Stomach (tissue), 4 donors: ENCODE measurements around the gene GFY.

Experiments
- CTCF ChIP-seq, 7 experiments: fragments of 450-650 bp in 4 of 7; fragments of 200-600 bp in 3 of 7; sonication (generic) in 3 of 7; IDR thresholded peaks; one replicate each; pipeline ENCODE4 v1.5.1; 2016 to 2019; ENCODE audit warnings: antibody characterized with exemption in 7 of 7, control low read depth in 2 of 7, mild to moderate bottlenecking in 1 of 7
- POLR2A ChIP-seq, 4 donors: fragments of 450-650 bp; IDR thresholded peaks; one replicate each; pipeline ENCODE4 v1.6.1; 2016; ENCODE audit warnings: antibody characterized with exemption in 4 of 4, control low read depth in 2 of 4, mild to moderate bottlenecking in 1 of 4, moderate library complexity in 1 of 4

- TF ChIP-seq CTCF (IDR thresholded peaks at IDR 0.05): no peak
- no peak for TF ChIP-seq POLR2A (IDR thresholded peaks at IDR 0.05)
These were observed 8.1 kb upstream of the GFY start for GRCh38 chr19:49417088-49417487.
